Keratinocyte (primary cell): ENCODE data around the gene CMSS1.

Experiments used
- CTCF ChIP-seq, 3 experiments: IDR thresholded peaks in 1 of 3; conservative IDR thresholded peaks in 1 of 3; optimal IDR thresholded peaks in 1 of 3; 2 replicates in 2 of 3; 3 replicates in 1 of 3; pipeline versions ENCODE3 to v1.5.1; 2011; ENCODE audit warnings: low read length in 3 of 3, mild to moderate bottlenecking in 3 of 3, moderate library complexity in 2 of 3, control low read depth in 1 of 3, inconsistent platforms in 1 of 3; ENCODE audit not compliant: insufficient read depth in 2 of 3; ENCODE audit errors: extremely low read depth in 1 of 3
- EZH2 ChIP-seq: IDR thresholded peaks from one replicate; pipeline ENCODE4 v1.6.1; 2012; ENCODE audit warnings: inconsistent platforms, mild to moderate bottlenecking, low read length, moderate library complexity

- TF ChIP-seq CTCF (optimal IDR thresholded peaks at IDR 0.05 in 1 of 3, IDR thresholded peaks at IDR 0.05 in 1 of 3, conservative IDR thresholded peaks at IDR 0.05 in 1 of 3; ENCODE audit: extremely low read depth in 1 of 3, insufficient read depth in 2 of 3, low read length in 3 of 3): no peak
- no peak for TF ChIP-seq EZH2
These were observed 254.8 kb downstream of the CMSS1 start for GRCh38 chr3:100072326-100073048.
